Hindlimb muscle (tissue), 1 donor: ENCODE results near the gene OR10D3. TPM values are rescaled to one million over a fixed set of nuclear protein-coding genes. Genes with fewer than 3 reads are reported as not detected.

ENCODE experiments used
- polyA plus RNA-seq: library from polyadenylated mRNA; unstranded; fragments of 120-200 nt; gene quantifications from one replicate; pipeline ENCODE4 v1.2.1, GENCODE V29; 2013; ENCODE audit not compliant: insufficient read length

OR10D3 gene
- polyA plus RNA-seq, 1 donor: not detected

Other genes starting within 250 kb of the OR10D3 start
- not detected for gene OR4D5, start 243.7 kb upstream of the OR10D3 start, polyA plus RNA-seq
- not detected for gene OR6T1, start 239.5 kb upstream of the OR10D3 start, polyA plus RNA-seq
- gene OR10S1, start 205.6 kb upstream of the OR10D3 start, polyA plus RNA-seq: not detected
- not detected for gene OR10G6, start 188.2 kb upstream of the OR10D3 start, polyA plus RNA-seq
- not detected for gene OR10G4, start 170.3 kb upstream of the OR10D3 start, polyA plus RNA-seq
- gene OR10G9, start 160.3 kb upstream of the OR10D3 start, polyA plus RNA-seq: not detected
- not detected for gene OR10G8, start 156.5 kb upstream of the OR10D3 start, polyA plus RNA-seq
- not detected for gene OR10G7, start 142.0 kb upstream of the OR10D3 start, polyA plus RNA-seq
- gene VWA5A, start 67.9 kb upstream of the OR10D3 start, polyA plus RNA-seq: 101 TPM
- gene OR8G1, start 57.8 kb downstream of the OR10D3 start, polyA plus RNA-seq: not detected
- gene OR8G5, start 73.0 kb downstream of the OR10D3 start, polyA plus RNA-seq: not detected
- gene OR8D1, start 130.6 kb downstream of the OR10D3 start, polyA plus RNA-seq: not detected
- not detected for gene OR8D2, start 136.9 kb downstream of the OR10D3 start, polyA plus RNA-seq
- gene OR8B2, start 201.2 kb downstream of the OR10D3 start, polyA plus RNA-seq: not detected
- not detected for gene OR8B3, start 215.7 kb downstream of the OR10D3 start, polyA plus RNA-seq
- not detected for gene OR8B4, start 241.5 kb downstream of the OR10D3 start, polyA plus RNA-seq